ENCODE results near the gene M1AP.

DNA sequence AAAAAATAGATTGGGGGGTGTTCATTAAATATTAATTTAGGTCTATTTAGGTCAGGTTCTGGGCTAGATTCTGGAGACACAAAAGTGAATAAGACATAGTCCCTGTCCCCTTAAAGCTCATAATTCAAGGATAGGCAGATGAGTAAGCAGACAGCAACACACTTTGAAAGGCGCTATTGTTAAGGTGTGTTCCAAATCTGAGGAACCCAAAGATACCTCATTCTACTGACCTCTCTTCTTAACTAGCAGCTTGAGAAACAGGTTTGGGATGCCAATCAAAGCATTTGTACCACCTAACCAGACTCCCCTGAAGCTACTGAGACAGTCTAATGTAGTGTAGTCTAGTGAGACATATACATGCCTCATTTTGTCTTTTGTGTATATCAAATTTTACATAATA lies 40.8 kb upstream of the M1AP start:
- TF ChIP-seq CTCF (IDR thresholded peaks at IDR 0.05; ENCODE audit: borderline replicate concordance, extremely low read depth, low read length, poor library complexity, severe bottlenecking), result no peak
- TF ChIP-seq EZH2 (IDR thresholded peaks at IDR 0.05; ENCODE audit: borderline replicate concordance, low read depth, low read length, severe bottlenecking), result no peak

Measured in DND-41 (cell line).